Heart right ventricle (tissue), 16 donors: Measurements from ENCODE around the gene SIGLEC5. TPM values are rescaled to one million over a fixed set of nuclear protein-coding genes. Genes with fewer than 3 reads are reported as not detected.

Experiments used
- ATAC-seq, 8 donors: fragments of 200-7000 bp; cut with Tn5 transposase; one replicate each; pipeline ENCODE4 v1.9.1; 2020; ENCODE audit warnings: mild to moderate bottlenecking in 8 of 8, moderate library complexity in 8 of 8, moderate number of reproducible peaks in 1 of 8
- DNase-seq, 2 donors: peaks; one replicate each; pipeline ENCODE4 v3.0.0-alpha.2; 2020
- H3K27ac ChIP-seq, 10 donors: fragments of 200-600 bp; sonication (generic) in 2 of 10; one replicate each; pipeline versions ENCODE4 v1.5.0 to v1.8.0; 2020 to 2022; ENCODE audit warnings: mild to moderate bottlenecking in 3 of 10
- H3K27me3 ChIP-seq, 7 donors: fragments of 200-600 bp; one replicate each; pipeline ENCODE4 v1.8.0; 2021 to 2022; ENCODE audit warnings: mild to moderate bottlenecking in 2 of 7
- H3K36me3 ChIP-seq, 9 donors: fragments of 200-600 bp; sonication (generic) in 1 of 9; one replicate each; pipeline versions ENCODE4 v1.5.0 to v1.8.0; 2020 to 2022; ENCODE audit warnings: mild to moderate bottlenecking in 2 of 9
- H3K4me1 ChIP-seq, 9 donors: fragments of 200-600 bp; sonication (generic) in 1 of 9; one replicate each; pipeline versions ENCODE4 v1.5.0 to v1.8.0; 2020 to 2022; ENCODE audit warnings: mild to moderate bottlenecking in 4 of 9
- H3K4me3 ChIP-seq, 10 donors: fragments of 200-600 bp; sonication (generic) in 2 of 10; one replicate each; pipeline versions ENCODE4 v1.5.0 to v1.8.0; 2020 to 2022; ENCODE audit warnings: mild to moderate bottlenecking in 7 of 10, moderate library complexity in 2 of 10
- H3K9me3 ChIP-seq, 11 donors: fragments of 200-600 bp in 10 of 11; sonication (generic) in 2 of 11; one replicate each; pipeline versions ENCODE4 v1.5.0 to v1.8.0; 2013 to 2022; ENCODE audit warnings: mild to moderate bottlenecking in 2 of 11, control low read depth in 1 of 11, moderate library complexity in 1 of 11
- CTCF ChIP-seq, 9 donors: fragments of 200-600 bp; sonication (generic) in 2 of 9; IDR thresholded peaks; one replicate each; pipeline versions ENCODE4 v1.5.0 to v1.8.0; 2021 to 2022; ENCODE audit warnings: antibody characterized with exemption in 9 of 9, mild to moderate bottlenecking in 5 of 9, moderate library complexity in 1 of 9
- WGBS, 2 donors: extraction: QIAGEN DNeasy Blood & Tissue Kit; methylation state at CpG; one replicate each; pipeline ENCODE4 v1.1.7; 2013; ENCODE audit warnings: inconsistent platforms in 1 of 2; 5-methylcytosine and 5-hydroxymethylcytosine counted together
- intact Hi-C, 10 donors: fragments of 100-400 bp; cut with DNase I; formaldehyde crosslinking; loops; one replicate each; pipeline versions ENCODE4 v1.11.1 to v1.14.2; 2022
- polyA plus RNA-seq, 2 donors: library from polyadenylated mRNA; stranded (reverse); fragments of 200-250 nt; gene quantifications; one replicate each; pipeline ENCODE4 v1.2.3, GENCODE V29; 2013
- total RNA-seq, 10 donors: library from RNA; stranded (reverse); fragmentation: NEBNext Ultra II Directional in 3 of 10; extraction: Animal tissue kit (Norgen Biotek cat#: 25700) in 3 of 10; gene quantifications; one replicate each; pipeline versions ENCODE4 v1.2.1 to v1.2.4, GENCODE V29; 2021 to 2023
- donor health status: Arrhythmogenic right ventricular cardiomyopathy.
- donor health status: ischemic (EF 13 %, LVEDD 7.1; RV severe dilation, severe dysfunction).
- donor health status: healthy with polysubstance abuse.
- donor health status: DM: no; HTN: yes; CAD: no.
- donor health status: DM: no; HTN: no; CAD: no.
- donor health status: ischemic (EF 25% LVEDD 6.9; RV normal size, moderate dysfunction).
- donor health status: ischemic (EF 25% LVEDD 5.7; RV mildly dilated, moderate dysfunction).
- donor health status: healthy.
- donor health status: DM: yes; HTN: yes; CAD: no.
- donor health status: Ischemic cardiomyopathy.
- donor health status: ischemic (EF 35%, LVEDD 5.7; RV mildly dilated, moderate dysfunction).
- donor health status: nonischemic (EF 11% LVEDD 7.7; RV severe dilation, severe dysfunction).
- donor health status: DM: yes; HTN: yes; CAD: no.
- donor health status: PGD.
- donor health status: ischemic (EF 29% LVEDD 5.4; RV normal size, mild dysfunction).
- donor health status: nonischemic (EF 23%, LVEDD 6.1; RV moderate dilation, normal function).

Gene SIGLEC5
- total and polyA plus RNA-seq, 12 donors: 0.01 to 1.2 (median 0.34) TPM; not detected in 4

- WGBS, 2 donors: 60 to 65% methylated on average over 4 of the region's 4 CpGs
- intact Hi-C loops: no loop called here
- peaks cover 0 to 55% (median 41%) of the 10 kb centered on the region in 7 donors for H3K27me3 ChIP-seq
Measured at GRCh38 chr19:51565583-51565982, 64.6 kb downstream of the SIGLEC5 start.

DNA sequence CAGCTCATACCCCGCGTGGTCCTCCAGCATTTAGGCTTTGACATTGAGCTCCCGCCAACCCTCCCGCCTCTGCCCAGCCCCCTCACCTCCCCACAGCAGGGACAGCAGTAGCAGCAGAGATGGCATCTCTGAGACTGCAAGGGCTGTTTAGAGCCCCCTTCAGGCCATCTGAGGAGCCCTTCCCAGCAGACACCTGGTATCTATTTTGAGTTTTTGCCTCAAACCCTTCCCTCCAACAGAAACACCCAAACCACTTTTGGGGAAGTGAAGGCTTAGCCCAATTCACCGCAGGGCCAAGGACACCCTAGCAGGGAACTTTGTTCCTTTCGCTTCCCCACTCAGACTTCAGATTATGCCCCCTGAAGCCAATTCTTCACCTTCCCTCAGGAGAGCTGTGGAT, 65.4 kb downstream of the SIGLEC5 start:
- no peaks in the 10 kb centered on the region for H3K36me3 ChIP-seq
- TF ChIP-seq CTCF (IDR thresholded peaks at IDR 0.05): no peak
- no peak overlapping the region for H3K4me3 ChIP-seq
- no peak overlapping the region for H3K27ac ChIP-seq
- no peaks in the 10 kb centered on the region for H3K9me3 ChIP-seq
- ATAC-seq (no peak), DNase-seq (no peak)
- intact Hi-C loops: no loop called here
- peaks cover 0 to 60% (median 48%) of the 10 kb centered on the region in 7 donors for H3K27me3 ChIP-seq
- WGBS, 2 donors: 36 to 44% methylated on average over 6 of the region's 6 CpGs
- no peaks in the 10 kb centered on the region for H3K4me1 ChIP-seq

More at GRCh38 chr19:51565583-51565982, 64.6 kb downstream of the SIGLEC5 start:
- Histone ChIP-seq H3K4me3 (no peak overlapping the region), H3K27ac (no peak overlapping the region), H3K9me3 (no peaks in the 10 kb centered on the region), H3K4me1 (peaks cover 0 to 1% (median 0%) of the 10 kb centered on the region in 9 donors), H3K36me3 (no peaks in the 10 kb centered on the region)
- DNase-seq (no peak), ATAC-seq (no peak)
- TF ChIP-seq CTCF (IDR thresholded peaks at IDR 0.05): no peak

Other genes starting within 250 kb of the SIGLEC5 start
- not detected for gene LIM2, start 242.4 kb downstream of the SIGLEC5 start, total RNA-seq
- not detected for gene LIM2, start 242.4 kb downstream of the SIGLEC5 start, polyA plus RNA-seq
- gene C19orf84, start 239.8 kb downstream of the SIGLEC5 start, total RNA-seq: not detected
- not detected for gene C19orf84, start 239.8 kb downstream of the SIGLEC5 start, polyA plus RNA-seq
- 1 to 10 TPM in 3 of 10 donors, under 1 TPM in 7; 0.17 to 4.2 (median 0.82) TPM for gene SIGLEC10, start 212.8 kb downstream of the SIGLEC5 start, total RNA-seq
- gene SIGLEC10, start 212.8 kb downstream of the SIGLEC5 start, polyA plus RNA-seq: 1 to 10 TPM in 1 of 2 donors, under 1 TPM in 1; 0.22 to 1.8 TPM
- gene SIGLEC8, start 171.9 kb downstream of the SIGLEC5 start, total RNA-seq: under 1 TPM in 4 of 10 donors, not detected in 6; 0.13 to 0.95 (median 0.19) TPM
- not detected for gene SIGLEC8, start 171.9 kb downstream of the SIGLEC5 start, polyA plus RNA-seq
- gene CEACAM18, start 151.9 kb downstream of the SIGLEC5 start, total RNA-seq: not detected
- gene CEACAM18, start 151.9 kb downstream of the SIGLEC5 start, polyA plus RNA-seq: not detected
- gene SIGLEC12, start 128.6 kb downstream of the SIGLEC5 start, total RNA-seq: under 1 TPM in 1 of 10 donors, not detected in 9; 0.70 TPM
- gene SIGLEC12, start 128.6 kb downstream of the SIGLEC5 start, polyA plus RNA-seq: under 1 TPM in 1 of 2 donors, not detected in 1; 0.10 TPM
- under 1 TPM in 7 of 10 donors, not detected in 3; 0.15 to 0.42 (median 0.21) TPM for gene SIGLEC6, start 98.7 kb downstream of the SIGLEC5 start, total RNA-seq
- not detected for gene SIGLEC6, start 98.7 kb downstream of the SIGLEC5 start, polyA plus RNA-seq
- gene ZNF175, start 59.1 kb downstream of the SIGLEC5 start, total RNA-seq: 1 to 10 TPM; 4.5 to 9.6 (median 8.3) TPM
- 1 to 10 TPM; 1.6 to 3.4 TPM for gene ZNF175, start 59.1 kb downstream of the SIGLEC5 start, polyA plus RNA-seq
- gene SIGLEC14, start 16.4 kb upstream of the SIGLEC5 start, total RNA-seq: 1 to 10 TPM in 6 of 10 donors, under 1 TPM in 3, not detected in 1; 0.57 to 9.6 (median 1.3) TPM
- under 1 TPM; 0.37 to 0.93 TPM for gene SIGLEC14, start 16.4 kb upstream of the SIGLEC5 start, polyA plus RNA-seq
- gene SPACA6, start 62.9 kb upstream of the SIGLEC5 start, total RNA-seq: 10 to 100 TPM in 6 of 10 donors, 1 to 10 TPM in 4; 6.4 to 16.1 (median 10.1) TPM
- gene SPACA6, start 62.9 kb upstream of the SIGLEC5 start, polyA plus RNA-seq: 10 to 100 TPM in 1 of 2 donors, 1 to 10 TPM in 1; 8.6 to 45.1 TPM
- 1 to 10 TPM in 1 of 10 donors, under 1 TPM in 8, not detected in 1; 0.17 to 1.3 (median 0.47) TPM for gene HAS1, start 93.6 kb upstream of the SIGLEC5 start, total RNA-seq
- under 1 TPM; 0.44 to 0.83 TPM for gene HAS1, start 93.6 kb upstream of the SIGLEC5 start, polyA plus RNA-seq
- gene FPR1, start 121.5 kb upstream of the SIGLEC5 start, total RNA-seq: 10 to 100 TPM in 2 of 10 donors, 1 to 10 TPM in 8; 1.5 to 16.9 (median 4.0) TPM
- gene FPR1, start 121.5 kb upstream of the SIGLEC5 start, polyA plus RNA-seq: 1 to 10 TPM in 1 of 2 donors, under 1 TPM in 1; 0.95 to 4.4 TPM
- 1 to 10 TPM in 4 of 10 donors, under 1 TPM in 6; 0.17 to 5.8 (median 0.54) TPM for gene FPR2, start 130.8 kb upstream of the SIGLEC5 start, total RNA-seq
- under 1 TPM in 1 of 2 donors, not detected in 1; 0.67 TPM for gene FPR2, start 130.8 kb upstream of the SIGLEC5 start, polyA plus RNA-seq
- gene FPR3, start 164.8 kb upstream of the SIGLEC5 start, total RNA-seq: 10 to 100 TPM in 1 of 10 donors, 1 to 10 TPM in 9; 1.3 to 16.5 (median 3.3) TPM
- gene FPR3, start 164.8 kb upstream of the SIGLEC5 start, polyA plus RNA-seq: 1 to 10 TPM in 1 of 2 donors, under 1 TPM in 1; 0.73 to 2.0 TPM